ENCODE measurements around the gene SGSM2. TPM values are rescaled to one million over a fixed set of nuclear protein-coding genes. Genes with fewer than 3 reads are reported as not detected.

SGSM2 gene
- total and polyA plus RNA-seq, 2 of the 8 experiments (the other 6 are each of a cell fraction or from before 2014, with no cell fraction given): 44.5 to 77.7 TPM

GRCh38 chr17:2351269-2351668 lies 14.0 kb downstream of the SGSM2 start (continued):
- TF ChIP-seq CHD7 (IDR thresholded peaks at IDR 0.05; ENCODE audit: insufficient replicate concordance, low read length) (no peak), SAP30 (IDR thresholded peaks at IDR 0.05; ENCODE audit: insufficient read depth, insufficient replicate concordance, low read length) (no peak), RAD21 (IDR thresholded peaks at IDR 0.05 in 1 of 2, conservative IDR thresholded peaks at IDR 0.05 in 1 of 2; ENCODE audit: low read depth in 2 of 2, low read length in 2 of 2) (no peak)

All from H1 (cell line).